Kidney (tissue), 14 donors: ENCODE data around the gene RPUSD1. TPM values are rescaled to one million over a fixed set of nuclear protein-coding genes. Genes with fewer than 3 reads are reported as not detected.
A peak's percentile ranks its signal among the peaks of the same experiment; 100 is the strongest.

Experiments used
- DNase-seq, 5 donors: peaks; one replicate each; pipeline ENCODE4 v3.0.0-alpha.2; 2013 to 2020
- FAIRE-seq: peaks from 2 replicates; lab custom pipeline; 2012; peaks lifted over from hg19 to GRCh38; lab: Jason Lieb, UNC
- H3K27ac ChIP-seq, 2 donors: one replicate each; pipeline ENCODE4 v1.7.0; 2013; ENCODE audit warnings: low read depth in 2 of 2, low read length in 2 of 2, inconsistent platforms in 1 of 2
- H3K27me3 ChIP-seq: one replicate; pipeline ENCODE4 v1.7.1; 2013; ENCODE audit warnings: low read length, inconsistent platforms; ENCODE audit not compliant: control insufficient read depth, insufficient read depth
- H3K36me3 ChIP-seq, 3 donors: one replicate each; pipeline versions ENCODE4 v1.7.0 to v1.7.1; 2013; ENCODE audit warnings: low read length in 3 of 3, control low read depth in 1 of 3, inconsistent platforms in 1 of 3; ENCODE audit not compliant: insufficient read depth in 3 of 3, control insufficient read depth in 2 of 3
- H3K4me1 ChIP-seq, 3 donors: one replicate each; pipeline versions ENCODE4 v1.7.0 to v1.7.1; 2013; ENCODE audit warnings: low read length in 3 of 3, inconsistent platforms in 1 of 3, low read depth in 1 of 3; ENCODE audit not compliant: control insufficient read depth in 2 of 3, insufficient read depth in 2 of 3
- H3K4me3 ChIP-seq, 3 donors: one replicate each; pipeline versions ENCODE4 v1.7.0 to v1.8.1; 2013; ENCODE audit warnings: low read length in 3 of 3, control low read depth in 1 of 3, inconsistent platforms in 1 of 3
- H3K9ac ChIP-seq, 3 donors: one replicate each; pipeline versions ENCODE4 v1.7.0 to v1.7.1; 2013; ENCODE audit warnings: low read length in 3 of 3, control low read depth in 1 of 3, inconsistent platforms in 1 of 3
- H3K9me3 ChIP-seq, 3 donors: one replicate each; pipeline versions ENCODE4 v1.7.0 to v1.7.1; 2013; ENCODE audit warnings: low read length in 3 of 3, control low read depth in 1 of 3, inconsistent platforms in 1 of 3; ENCODE audit not compliant: control insufficient read depth in 2 of 3, insufficient read depth in 1 of 3
- intact Hi-C: fragments of 100-400 bp; cut with DNase I; formaldehyde crosslinking; loops from one replicate; pipeline ENCODE4 v1.11.1; 2022
- polyA plus RNA-seq: library from polyadenylated mRNA; stranded (reverse); fragments of 350-450 nt; fragmentation: Illumina TruSeq; extraction: RNeasy Lipid Tissue Mini Kit (QIAGEN cat#74804); gene quantifications from one replicate; pipeline ENCODE4 v1.2.3, GENCODE V29; 2014; ENCODE audit warnings: low read depth, low replicate concordance; ENCODE audit not compliant: insufficient read depth
- total RNA-seq: library from RNA; stranded (reverse); fragmentation: NEBNext Ultra II Directional; extraction: Animal tissue kit (Norgen Biotek cat#: 25700); gene quantifications from one replicate; pipeline ENCODE4 v1.2.1, GENCODE V29; 2021
- TF ChIP-seq, protein P1 (sequence below): IDR thresholded peaks from 3 replicates; pipeline ENCODE4 v1.5.1; 2012; ENCODE audit warnings: mild to moderate bottlenecking, moderate library complexity, borderline replicate concordance; ENCODE audit not compliant: insufficient read depth; ENCODE audit errors: extremely low read depth
- donor health status: control.
- donor health status: control.
- donor health status: control.
- donor health status: control.
- donor health status: control.
- donor health status: DM: yes; HTN: yes; CAD: no.
- donor health status: Normal renal cell carcinoma (clear cell type).

The RPUSD1 gene
- total and polyA plus RNA-seq, 2 donors from 2014 or later: 15.1 to 16.9 TPM

DNA sequence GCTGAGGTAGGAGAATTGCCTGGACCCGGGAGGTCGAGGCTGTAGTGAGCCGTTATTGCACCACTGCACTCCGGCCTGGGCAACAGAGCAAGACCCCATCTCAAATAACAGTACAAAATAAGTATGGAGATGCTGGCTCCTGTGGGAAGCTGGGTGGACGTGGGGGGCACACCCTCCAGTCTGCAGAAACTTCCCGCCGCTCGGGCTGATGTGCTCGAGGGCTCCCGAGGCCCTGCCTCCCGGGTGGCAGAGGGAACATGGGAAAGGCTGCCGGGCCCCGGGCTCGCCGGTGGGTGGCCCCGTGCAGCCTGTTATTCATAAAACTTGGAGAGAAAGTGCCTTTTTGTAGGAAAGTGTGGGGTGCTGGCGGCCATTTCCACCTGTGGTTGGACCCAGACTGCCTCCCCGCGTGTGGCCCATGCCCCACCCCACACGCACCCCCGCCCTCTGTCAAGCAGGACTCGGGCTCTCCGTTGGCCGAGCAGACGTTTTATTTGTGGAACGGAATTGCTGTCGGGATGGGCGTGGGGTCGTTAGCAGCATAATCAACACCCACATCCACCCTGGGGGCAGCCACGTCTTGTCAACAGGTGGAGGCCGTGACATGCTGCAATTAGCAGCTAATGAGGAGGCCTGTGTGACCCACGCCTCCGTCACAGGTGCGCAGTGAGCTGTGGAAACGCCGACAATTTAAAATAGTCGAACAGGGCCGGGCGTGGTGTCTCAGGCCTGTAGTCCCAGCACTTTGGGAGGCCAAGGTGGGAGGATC lies 40.0 kb downstream of the RPUSD1 start:
- Histone ChIP-seq H3K4me1 (no peaks in the 10 kb centered on the region), H3K36me3 (no peaks in the 10 kb centered on the region), H3K27ac (no peak overlapping the region), H3K4me3 (no peak overlapping the region), H3K9me3 (no peaks in the 10 kb centered on the region), H3K9ac (no peak overlapping the region), H3K27me3 (no peaks in the 10 kb centered on the region)
- DNase-seq (peak in 1 of 5 donors; percentile 43), FAIRE-seq (no peak)
- intact Hi-C loops: no loop called here
- TF ChIP-seq, protein P1, sequence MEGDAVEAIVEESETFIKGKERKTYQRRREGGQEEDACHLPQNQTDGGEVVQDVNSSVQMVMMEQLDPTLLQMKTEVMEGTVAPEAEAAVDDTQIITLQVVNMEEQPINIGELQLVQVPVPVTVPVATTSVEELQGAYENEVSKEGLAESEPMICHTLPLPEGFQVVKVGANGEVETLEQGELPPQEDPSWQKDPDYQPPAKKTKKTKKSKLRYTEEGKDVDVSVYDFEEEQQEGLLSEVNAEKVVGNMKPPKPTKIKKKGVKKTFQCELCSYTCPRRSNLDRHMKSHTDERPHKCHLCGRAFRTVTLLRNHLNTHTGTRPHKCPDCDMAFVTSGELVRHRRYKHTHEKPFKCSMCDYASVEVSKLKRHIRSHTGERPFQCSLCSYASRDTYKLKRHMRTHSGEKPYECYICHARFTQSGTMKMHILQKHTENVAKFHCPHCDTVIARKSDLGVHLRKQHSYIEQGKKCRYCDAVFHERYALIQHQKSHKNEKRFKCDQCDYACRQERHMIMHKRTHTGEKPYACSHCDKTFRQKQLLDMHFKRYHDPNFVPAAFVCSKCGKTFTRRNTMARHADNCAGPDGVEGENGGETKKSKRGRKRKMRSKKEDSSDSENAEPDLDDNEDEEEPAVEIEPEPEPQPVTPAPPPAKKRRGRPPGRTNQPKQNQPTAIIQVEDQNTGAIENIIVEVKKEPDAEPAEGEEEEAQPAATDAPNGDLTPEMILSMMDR: no peak

DNA sequence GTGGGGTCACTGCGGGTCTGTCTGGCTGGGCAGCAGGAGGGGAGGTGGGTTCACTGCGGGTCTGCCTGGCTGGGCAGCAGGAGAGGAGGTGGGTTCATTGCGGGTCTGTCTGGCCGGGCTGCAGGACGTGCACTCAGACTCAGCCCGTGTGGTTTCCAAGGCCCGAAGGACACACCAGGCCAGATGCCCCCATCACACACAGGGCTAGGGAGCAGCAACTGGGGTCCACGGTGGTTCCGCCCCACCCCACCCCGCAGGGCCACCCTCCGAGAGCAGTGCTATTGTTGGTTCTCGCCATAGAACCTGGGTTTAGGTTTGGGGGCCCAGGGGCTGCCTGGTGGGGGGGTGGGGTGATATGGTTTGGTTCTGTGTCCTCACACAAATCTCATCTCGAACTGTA lies 41.5 kb downstream of the RPUSD1 start:
- H3K4me1 ChIP-seq: no peaks in the 10 kb centered on the region
- no peak overlapping the region for H3K9ac ChIP-seq
- FAIRE-seq (no peak), DNase-seq (peak in 1 of 5 donors; percentile 38)
- intact Hi-C loops: no loop called here
- TF ChIP-seq, protein P1: no peak
- H3K27ac ChIP-seq: no peak overlapping the region
- H3K27me3 ChIP-seq: no peaks in the 10 kb centered on the region
- no peaks in the 10 kb centered on the region for H3K36me3 ChIP-seq
- H3K4me3 ChIP-seq: no peak overlapping the region
- H3K9me3 ChIP-seq: no peaks in the 10 kb centered on the region

DNA sequence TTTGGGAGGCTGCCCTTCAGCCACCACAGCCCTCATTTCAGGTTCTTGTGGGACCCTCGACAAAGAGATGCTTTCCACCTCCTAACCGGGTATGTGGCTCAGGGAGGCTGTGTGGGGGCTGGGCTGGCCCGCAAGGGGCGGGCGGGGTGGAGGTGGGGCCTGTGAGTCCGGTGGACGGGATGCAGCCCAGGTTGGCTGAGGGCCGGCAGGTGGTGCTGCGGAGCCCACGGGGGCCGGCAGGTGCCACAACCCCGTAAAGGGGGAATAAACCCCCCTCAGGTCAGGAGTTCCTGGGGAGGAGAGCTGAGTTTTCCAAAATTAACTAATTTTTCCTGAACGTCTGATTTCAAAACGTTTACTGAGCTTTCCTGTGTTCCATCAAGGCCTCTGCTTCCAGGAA lies 42.4 kb downstream of the RPUSD1 start:
- intact Hi-C loops: no loop called here
- no peak overlapping the region for H3K9ac ChIP-seq
- no peak overlapping the region for H3K27ac ChIP-seq
- DNase-seq: peak in 3 of 5 donors; percentile 54 to 68 (median 64)
- no peaks in the 10 kb centered on the region for H3K27me3 ChIP-seq
- no peaks in the 10 kb centered on the region for H3K9me3 ChIP-seq
- no peaks in the 10 kb centered on the region for H3K36me3 ChIP-seq
- no peak for FAIRE-seq
- peaks cover 0 to 3% (median 0%) of the 10 kb centered on the region in 3 donors for H3K4me1 ChIP-seq
- no peak overlapping the region for H3K4me3 ChIP-seq
- TF ChIP-seq, protein P1: peak; percentile 38
